SK-N-SH (cell line): ENCODE measurements around the gene RND3. TPM values are rescaled to one million over a fixed set of nuclear protein-coding genes. Genes with fewer than 3 reads are reported as not detected.

Experiments used
- CTCF ChIA-PET: fragments of 300-600, 350-600 bp; formaldehyde crosslinking; extraction: SDS; loops from one replicate; lab custom pipeline; 2021; lab: Yijun Ruan, JAX
- POLR2A ChIA-PET: fragments of 350-600 bp; sonication (Branson Sonifier 250); formaldehyde crosslinking; extraction: SDS; loops from one replicate; lab custom pipeline; 2020; ENCODE audit warnings: antibody characterized with exemption, inconsistent platforms; lab: Yijun Ruan, JAX
- DNase-seq: peaks from one replicate; pipeline ENCODE4 v3.0.0; 2012
- H2AFZ ChIP-seq: fragments of 200-600 bp; sonication (generic); 2 replicates; pipeline ENCODE4 v1.8.1; 2016; ENCODE audit warnings: antibody characterized with exemption, mild to moderate bottlenecking, low read depth
- H3F3A ChIP-seq: fragments of 200-600 bp; sonication (generic); replicated peaks from 2 replicates; pipeline ENCODE3; 2016; ENCODE audit warnings: antibody characterized with exemption, mild to moderate bottlenecking; ENCODE audit not compliant: insufficient read depth
- H3K27ac ChIP-seq, 2 experiments: fragments of 200-500 bp in 1 of 2; fragments of 200-600 bp in 1 of 2; sonication (Bioruptor generic) in 1 of 2; sonication (generic), shearing (Covaris generic) in 1 of 2; 2 replicates each; pipeline versions ENCODE4 v1.5.1 to v1.6.1; 2014 to 2016; ENCODE audit warnings: low read depth in 2 of 2, inconsistent platforms in 1 of 2, low read length in 1 of 2, mild to moderate bottlenecking in 1 of 2, mixed read lengths in 1 of 2
- H3K27me3 ChIP-seq: fragments of 200-600 bp; sonication (generic), shearing (Covaris generic); 2 replicates; pipeline ENCODE4 v1.6.1; 2016; ENCODE audit warnings: mixed run types; ENCODE audit not compliant: insufficient read depth
- H3K36me3 ChIP-seq, 2 experiments: fragments of 200-500 bp in 1 of 2; fragments of 200-600 bp in 1 of 2; sonication (Bioruptor generic) in 1 of 2; sonication (generic) in 1 of 2; replicated peaks in 1 of 2; 2 replicates each; pipeline versions ENCODE3 to v1.5.1; 2014 to 2016; ENCODE audit warnings: low read length in 1 of 2, mild to moderate bottlenecking in 1 of 2; ENCODE audit not compliant: insufficient read depth in 2 of 2, control insufficient read depth in 1 of 2
- H3K4me1 ChIP-seq, 2 experiments: fragments of 200-500 bp in 1 of 2; fragments of 200-600 bp in 1 of 2; sonication (Bioruptor generic) in 1 of 2; sonication (generic), shearing (Covaris generic) in 1 of 2; 2 replicates each; pipeline versions ENCODE4 v1.5.1 to v1.6.1; 2014 to 2016; ENCODE audit warnings: low read depth in 1 of 2, low read length in 1 of 2, mixed run types in 1 of 2; ENCODE audit not compliant: insufficient read depth in 2 of 2, control insufficient read depth in 1 of 2
- H3K4me2 ChIP-seq: fragments of 200-600 bp; sonication (generic), shearing (Covaris generic); 2 replicates; pipeline ENCODE4 v1.6.1; 2017; ENCODE audit warnings: mixed run types
- H3K4me3 ChIP-seq, 2 experiments: fragments of 200-500 bp in 1 of 2; fragments of 200-600 bp in 1 of 2; sonication (Bioruptor generic) in 1 of 2; sonication (generic), shearing (Covaris generic) in 1 of 2; 2 replicates each; pipeline versions ENCODE4 v1.5.1 to v1.8.1; 2014 to 2016; ENCODE audit warnings: low read depth in 2 of 2, inconsistent platforms in 1 of 2, low read length in 1 of 2, mild to moderate bottlenecking in 1 of 2, mixed read lengths in 1 of 2, moderate library complexity in 1 of 2
- H3K79me2 ChIP-seq: fragments of 200-600 bp; sonication (generic); 2 replicates; pipeline ENCODE4 v1.8.1; 2017; ENCODE audit warnings: mild to moderate bottlenecking; ENCODE audit not compliant: insufficient read depth
- H3K9ac ChIP-seq: fragments of 200-600 bp; sonication (generic); 2 replicates; pipeline ENCODE4 v1.6.1; 2017; ENCODE audit warnings: mixed run types
- H3K9me2 ChIP-seq: fragments of 200-600 bp; sonication (generic); 2 replicates; pipeline ENCODE4 v1.6.1; 2017; ENCODE audit warnings: mixed run types
- H3K9me3 ChIP-seq: fragments of 200-600 bp; sonication (generic); 2 replicates; pipeline ENCODE4 v1.6.1; 2017; ENCODE audit warnings: mixed run types, mild to moderate bottlenecking, moderate library complexity
- H4K20me1 ChIP-seq: fragments of 200-600 bp; sonication (generic); 2 replicates; pipeline ENCODE4 v1.6.1; 2017; ENCODE audit warnings: mild to moderate bottlenecking, mixed run types; ENCODE audit not compliant: insufficient read depth
- ELF1 ChIP-seq: IDR thresholded peaks from 2 replicates; pipeline ENCODE4 v1.4.0; 2012
- EZH2phosphoT487 ChIP-seq: fragments of 200-600 bp; sonication (generic); IDR thresholded peaks from 2 replicates; pipeline ENCODE4 v1.6.1; 2017; ENCODE audit warnings: low read depth, mixed run types, mild to moderate bottlenecking, antibody characterized with exemption, moderate library complexity, borderline replicate concordance
- MAX ChIP-seq: IDR thresholded peaks from 2 replicates; pipeline ENCODE4 v1.4.0; 2012; ENCODE audit warnings: low read depth
- SMC3 ChIP-seq: IDR thresholded peaks from 2 replicates; pipeline ENCODE4 v1.6.1; 2012; ENCODE audit warnings: low read depth, low read length, improper control_type of control experiment
- TAF1 ChIP-seq: IDR thresholded peaks from 2 replicates; pipeline ENCODE4 v1.6.1; 2012; ENCODE audit warnings: low read depth, mild to moderate bottlenecking, low read length, moderate library complexity, borderline replicate concordance
- USF2 ChIP-seq: fragments of 150-350 bp; IDR thresholded peaks from 2 replicates; pipeline ENCODE4 v1.6.1; 2017; ENCODE audit warnings: antibody characterized with exemption, low read length, low read depth, borderline replicate concordance
- WGBS: methylation state at CpG from one replicate; pipeline ENCODE4 v1.1.6; 2017; ENCODE audit warnings: low lambda C conversion rate; 5-methylcytosine and 5-hydroxymethylcytosine counted together
- polyA plus RNA-seq, 3 experiments: library from polyadenylated mRNA; depleted of rRNA; stranded (reverse); fragments of >200 nt; gene quantifications; 2 replicates each; pipeline ENCODE4 v1.2.3, GENCODE V29; 2012

RND3 gene
- polyA plus RNA-seq, 1 of the 3 experiments (the other 2 are of a cell fraction), result 49.7 TPM

GRCh38 chr2:150471813-150472510 lies 15.5 kb downstream of the RND3 start:
- no peak overlapping the region for H3K4me3 ChIP-seq
- peaks cover 14 to 50% of the 10 kb centered on the region in 2 experiments for H3K4me1 ChIP-seq

GRCh38 chr2:150470435-150470834 lies 17.0 kb downstream of the RND3 start:
- CTCF ChIA-PET, result interaction anchor here (0.7 to 2.2 kb wide), 3 partner anchors 15 to 308 kb away, joined by 3 to 5 read pairs (median 3); no protein-coding TSS in a partner anchor
- DNase-seq, result no peak
- no peak overlapping the region for H2AFZ ChIP-seq
- peaks cover 78% of the 10 kb centered on the region for H3F3A ChIP-seq
- H4K20me1 ChIP-seq, result peaks cover 12% of the 10 kb centered on the region
- no peaks in the 10 kb centered on the region for H3K9me2 ChIP-seq
- no peak for TF ChIP-seq USF2
- TF ChIP-seq, all 33 proteins: peak for 0
- peaks cover 69 to 83% of the 10 kb centered on the region in 2 experiments for H3K36me3 ChIP-seq
- POLR2A ChIA-PET, result no interaction called here
- no peaks in the 10 kb centered on the region for H3K27me3 ChIP-seq
- H3K4me3 ChIP-seq, result no peak overlapping the region
- no peaks in the 10 kb centered on the region for H3K9me3 ChIP-seq
- H3K4me2 ChIP-seq, result no peak overlapping the region
- peaks cover 7 to 44% of the 10 kb centered on the region in 2 experiments for H3K4me1 ChIP-seq
- no peak overlapping the region for H3K9ac ChIP-seq
- 92% methylated on average over 5 of the region's 5 CpGs for WGBS
- H3K79me2 ChIP-seq, result peaks cover 65% of the 10 kb centered on the region
- peak overlapping the region in 1 of 2 experiments; percentile 75; a peak in 1 of 4 replicates for H3K27ac ChIP-seq

More at GRCh38 chr2:150471813-150472510, 15.5 kb downstream of the RND3 start:
- H3K9ac ChIP-seq, result no peak overlapping the region
- peak overlapping the region; percentile 9; the same call in 1 of the 2 replicates for H3K4me2 ChIP-seq
- peak overlapping the region in 1 of 2 experiments; percentile 75; a peak in 3 of 4 replicates for H3K27ac ChIP-seq
- peaks cover 80 to 98% of the 10 kb centered on the region in 2 experiments for H3K36me3 ChIP-seq
- ChIA-PET POLR2A (no interaction called here), CTCF (interaction anchor here (1.6 to 1.8 kb wide), 2 partner anchors 672 to 767 kb away, joined by 5 to 6 read pairs; no protein-coding TSS in a partner anchor)
- no peak overlapping the region for H2AFZ ChIP-seq
- peaks cover 27% of the 10 kb centered on the region for H4K20me1 ChIP-seq
- no peaks in the 10 kb centered on the region for H3K27me3 ChIP-seq
- H3K9me2 ChIP-seq, result no peaks in the 10 kb centered on the region
- TF ChIP-seq ELF1, result no peak
- no peak for TF ChIP-seq TAF1
- TF ChIP-seq MAX, result no peak
- no peak for TF ChIP-seq USF2
- no peak for DNase-seq
- peaks cover 78% of the 10 kb centered on the region for H3F3A ChIP-seq
- 86% methylated on average over 3 of the region's 3 CpGs for WGBS
- no peaks in the 10 kb centered on the region for H3K9me3 ChIP-seq
- peaks cover 80% of the 10 kb centered on the region for H3K79me2 ChIP-seq

- TF ChIP-seq MAX (no peak), EZH2phosphoT487 (no peak), SMC3 (no peak)
- H3K9me2 ChIP-seq, result no peaks in the 10 kb centered on the region
- no peak overlapping the region for H3K4me2 ChIP-seq
- no peaks in the 10 kb centered on the region for H3K27me3 ChIP-seq
- H3K79me2 ChIP-seq, result peaks cover 58% of the 10 kb centered on the region
- peak overlapping the region in 1 of 2 experiments; percentile 75; a peak in 1 of 4 replicates for H3K27ac ChIP-seq
- POLR2A ChIA-PET, result no interaction called here
- H4K20me1 ChIP-seq, result peaks cover 5% of the 10 kb centered on the region
- no peak for DNase-seq
- H3F3A ChIP-seq, result peaks cover 75% of the 10 kb centered on the region
- H3K4me1 ChIP-seq, result peaks cover 5 to 41% of the 10 kb centered on the region in 2 experiments
- no peak overlapping the region for H3K4me3 ChIP-seq
- no peak overlapping the region for H2AFZ ChIP-seq
- no peak overlapping the region for H3K9ac ChIP-seq
- CTCF ChIA-PET, result interaction anchor here (0.7 to 2.2 kb wide), 3 partner anchors 15 to 307 kb away, joined by 3 to 5 read pairs (median 3); no protein-coding TSS in a partner anchor
- WGBS, result 92% methylated on average over 14 of the region's 14 CpGs
- peaks cover 63 to 77% of the 10 kb centered on the region in 2 experiments for H3K36me3 ChIP-seq
- H3K9me3 ChIP-seq, result no peaks in the 10 kb centered on the region
Observed at GRCh38 chr2:150469706-150470274, 17.7 kb downstream of the RND3 start.
